ENCODE measurements around the gene ERCC3. TPM values are rescaled to one million over a fixed set of nuclear protein-coding genes. Genes with fewer than 3 reads are reported as not detected.
A peak's percentile ranks its signal among the peaks of the same experiment; 100 is the strongest.

ERCC3 gene
- total and polyA plus RNA-seq, 2 of the 13 experiments (the other 11 are each of a cell fraction or from before 2014, with no cell fraction given) = 49.7 to 64.6 TPM

DNA sequence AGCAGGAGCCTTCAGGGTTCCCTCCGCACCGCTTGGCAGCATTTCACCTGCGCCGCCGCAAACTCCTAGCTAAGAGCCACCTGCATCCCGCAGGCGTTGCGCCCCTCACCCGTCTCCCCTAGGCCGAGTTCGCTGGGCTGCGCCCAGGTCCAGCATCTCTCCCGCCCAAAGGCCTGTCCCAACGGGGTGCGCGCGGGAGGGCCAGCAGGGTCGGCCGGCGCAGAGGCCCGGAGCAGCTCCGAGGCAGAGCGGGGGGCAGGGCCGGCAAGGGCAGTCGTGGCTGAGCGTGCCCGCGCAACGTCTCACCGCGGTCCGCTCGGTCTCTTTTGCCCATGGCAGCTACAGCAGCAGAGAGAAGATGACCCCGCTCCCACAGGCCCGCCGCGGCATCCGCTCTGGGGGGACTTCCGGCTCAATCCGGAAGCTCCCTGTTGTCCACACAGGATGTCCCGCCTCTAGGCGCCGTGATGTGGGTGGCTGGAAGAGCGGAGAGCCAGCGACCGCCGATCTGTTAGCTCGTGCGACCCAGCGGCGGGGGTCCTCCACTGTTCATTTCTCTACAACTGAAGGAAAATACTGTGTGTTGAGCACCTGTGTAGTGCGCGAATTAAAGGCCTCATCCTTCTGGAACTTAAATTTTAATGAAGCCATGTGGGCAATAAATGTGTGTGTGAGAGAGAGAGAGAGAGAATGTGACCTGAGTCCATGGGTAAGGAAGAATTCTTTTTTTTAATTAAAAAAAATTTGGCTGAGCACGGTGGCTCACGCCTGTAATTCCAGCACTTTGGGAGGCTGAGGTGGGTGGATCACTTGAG, at the start of gene ERCC3 (continued):
- TF ChIP-seq NR2C2 (CRISPR knock-in tag; IDR thresholded peaks at IDR 0.05; ENCODE audit: borderline replicate concordance) (peak; percentile 88), REPIN1 (CRISPR knock-in tag; IDR thresholded peaks at IDR 0.05; ENCODE audit: borderline replicate concordance, low read depth) (0 out of 2 replicates have a peak, but pooled peaks have one; percentile 76), NCOA5 (CRISPR knock-in tag; IDR thresholded peaks at IDR 0.05) (no peak), PTBP1 (IDR thresholded peaks at IDR 0.05; ENCODE audit: low read depth, low read length, poor library complexity, severe bottlenecking) (peak; percentile 43), ZMYM3 (CRISPR knock-in tag; IDR thresholded peaks at IDR 0.05) (peak; percentile 12; the same call in 1 of the 2 replicates), ZEB1 (IDR thresholded peaks at IDR 0.05; ENCODE audit: insufficient replicate concordance, low read depth) (no peak), HIVEP1 (CRISPR knock-in tag; IDR thresholded peaks at IDR 0.05) (peak; percentile 82; the same call in 1 of the 2 replicates), MIXL1 (CRISPR knock-in tag; IDR thresholded peaks at IDR 0.05) (peak; percentile 52), ELF1 (CRISPR knock-in tag; IDR thresholded peaks at IDR 0.05) (peak; percentile 95), PRMT3 (CRISPR knock-in tag; IDR thresholded peaks at IDR 0.05; ENCODE audit: borderline replicate concordance, low read depth) (peak; percentile 82; the same call in 1 of the 2 replicates), MED8 (CRISPR knock-in tag; IDR thresholded peaks at IDR 0.05; ENCODE audit: insufficient replicate concordance) (peak; percentile 79), GTF2F1 (IDR thresholded peaks at IDR 0.05; ENCODE audit: low read length) (no peak), TCF7 (IDR thresholded peaks at IDR 0.05; ENCODE audit: low read depth) (no peak)
- TF ChIP-seq, protein P1, sequence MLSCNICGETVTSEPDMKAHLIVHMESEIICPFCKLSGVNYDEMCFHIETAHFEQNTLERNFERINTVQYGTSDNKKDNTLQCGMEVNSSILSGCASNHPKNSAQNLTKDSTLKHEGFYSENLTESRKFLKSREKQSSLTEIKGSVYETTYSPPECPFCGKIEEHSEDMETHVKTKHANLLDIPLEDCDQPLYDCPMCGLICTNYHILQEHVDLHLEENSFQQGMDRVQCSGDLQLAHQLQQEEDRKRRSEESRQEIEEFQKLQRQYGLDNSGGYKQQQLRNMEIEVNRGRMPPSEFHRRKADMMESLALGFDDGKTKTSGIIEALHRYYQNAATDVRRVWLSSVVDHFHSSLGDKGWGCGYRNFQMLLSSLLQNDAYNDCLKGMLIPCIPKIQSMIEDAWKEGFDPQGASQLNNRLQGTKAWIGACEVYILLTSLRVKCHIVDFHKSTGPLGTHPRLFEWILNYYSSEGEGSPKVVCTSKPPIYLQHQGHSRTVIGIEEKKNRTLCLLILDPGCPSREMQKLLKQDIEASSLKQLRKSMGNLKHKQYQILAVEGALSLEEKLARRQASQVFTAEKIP (CRISPR knock-in tag; IDR thresholded peaks at IDR 0.05; ENCODE audit: borderline replicate concordance) = no peak
- TF ChIP-seq, protein P2, sequence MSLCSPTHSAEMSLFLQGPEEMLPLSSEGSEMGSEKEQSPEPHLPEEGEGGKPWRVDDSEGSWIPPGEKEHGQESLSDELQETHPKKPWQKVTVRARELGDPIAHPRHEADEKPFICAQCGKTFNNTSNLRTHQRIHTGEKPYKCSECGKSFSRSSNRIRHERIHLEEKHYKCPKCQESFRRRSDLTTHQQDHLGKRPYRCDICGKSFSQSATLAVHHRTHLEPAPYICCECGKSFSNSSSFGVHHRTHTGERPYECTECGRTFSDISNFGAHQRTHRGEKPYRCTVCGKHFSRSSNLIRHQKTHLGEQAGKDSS (CRISPR knock-in tag; IDR thresholded peaks at IDR 0.05; ENCODE audit: borderline replicate concordance, low read depth) = peak; percentile 71; the same call in 1 of the 2 replicates
- TF ChIP-seq, protein P3, sequence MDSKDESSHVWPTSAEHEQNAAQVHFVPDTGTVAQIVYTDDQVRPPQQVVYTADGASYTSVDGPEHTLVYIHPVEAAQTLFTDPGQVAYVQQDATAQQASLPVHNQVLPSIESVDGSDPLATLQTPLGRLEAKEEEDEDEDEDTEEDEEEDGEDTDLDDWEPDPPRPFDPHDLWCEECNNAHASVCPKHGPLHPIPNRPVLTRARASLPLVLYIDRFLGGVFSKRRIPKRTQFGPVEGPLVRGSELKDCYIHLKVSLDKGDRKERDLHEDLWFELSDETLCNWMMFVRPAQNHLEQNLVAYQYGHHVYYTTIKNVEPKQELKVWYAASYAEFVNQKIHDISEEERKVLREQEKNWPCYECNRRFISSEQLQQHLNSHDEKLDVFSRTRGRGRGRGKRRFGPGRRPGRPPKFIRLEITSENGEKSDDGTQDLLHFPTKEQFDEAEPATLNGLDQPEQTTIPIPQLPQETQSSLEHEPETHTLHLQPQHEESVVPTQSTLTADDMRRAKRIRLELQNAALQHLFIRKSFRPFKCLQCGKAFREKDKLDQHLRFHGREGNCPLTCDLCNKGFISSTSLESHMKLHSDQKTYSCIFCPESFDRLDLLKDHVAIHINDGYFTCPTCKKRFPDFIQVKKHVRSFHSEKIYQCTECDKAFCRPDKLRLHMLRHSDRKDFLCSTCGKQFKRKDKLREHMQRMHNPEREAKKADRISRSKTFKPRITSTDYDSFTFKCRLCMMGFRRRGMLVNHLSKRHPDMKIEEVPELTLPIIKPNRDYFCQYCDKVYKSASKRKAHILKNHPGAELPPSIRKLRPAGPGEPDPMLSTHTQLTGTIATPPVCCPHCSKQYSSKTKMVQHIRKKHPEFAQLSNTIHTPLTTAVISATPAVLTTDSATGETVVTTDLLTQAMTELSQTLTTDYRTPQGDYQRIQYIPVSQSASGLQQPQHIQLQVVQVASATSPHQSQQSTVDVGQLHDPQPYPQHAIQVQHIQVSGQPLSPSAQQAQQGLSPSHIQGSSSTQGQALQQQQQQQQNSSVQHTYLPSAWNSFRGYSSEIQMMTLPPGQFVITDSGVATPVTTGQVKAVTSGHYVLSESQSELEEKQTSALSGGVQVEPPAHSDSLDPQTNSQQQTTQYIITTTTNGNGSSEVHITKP (CRISPR knock-in tag; IDR thresholded peaks at IDR 0.05; ENCODE audit: low read depth) = no peak
- TF ChIP-seq, protein P4, sequence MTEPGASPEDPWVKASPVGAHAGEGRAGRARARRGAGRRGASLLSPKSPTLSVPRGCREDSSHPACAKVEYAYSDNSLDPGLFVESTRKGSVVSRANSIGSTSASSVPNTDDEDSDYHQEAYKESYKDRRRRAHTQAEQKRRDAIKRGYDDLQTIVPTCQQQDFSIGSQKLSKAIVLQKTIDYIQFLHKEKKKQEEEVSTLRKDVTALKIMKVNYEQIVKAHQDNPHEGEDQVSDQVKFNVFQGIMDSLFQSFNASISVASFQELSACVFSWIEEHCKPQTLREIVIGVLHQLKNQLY (CRISPR knock-in tag; IDR thresholded peaks at IDR 0.05) = peak; percentile 64; the same call in 1 of the 2 replicates
- TF ChIP-seq, protein P5, sequence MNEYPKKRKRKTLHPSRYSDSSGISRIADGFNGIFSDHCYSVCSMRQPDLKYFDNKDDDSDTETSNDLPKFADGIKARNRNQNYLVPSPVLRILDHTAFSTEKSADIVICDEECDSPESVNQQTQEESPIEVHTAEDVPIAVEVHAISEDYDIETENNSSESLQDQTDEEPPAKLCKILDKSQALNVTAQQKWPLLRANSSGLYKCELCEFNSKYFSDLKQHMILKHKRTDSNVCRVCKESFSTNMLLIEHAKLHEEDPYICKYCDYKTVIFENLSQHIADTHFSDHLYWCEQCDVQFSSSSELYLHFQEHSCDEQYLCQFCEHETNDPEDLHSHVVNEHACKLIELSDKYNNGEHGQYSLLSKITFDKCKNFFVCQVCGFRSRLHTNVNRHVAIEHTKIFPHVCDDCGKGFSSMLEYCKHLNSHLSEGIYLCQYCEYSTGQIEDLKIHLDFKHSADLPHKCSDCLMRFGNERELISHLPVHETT (CRISPR knock-in tag; conservative IDR thresholded peaks at IDR 0.05) = peak; percentile 71; the same call in 1 of the 2 replicates
